ENCODE measurements around the gene CCDC34. TPM values are rescaled to one million over a fixed set of nuclear protein-coding genes. Genes with fewer than 3 reads are reported as not detected.

The CCDC34 gene
- total RNA-seq, 1 donor from 2014 or later = 4.3 TPM

DNA sequence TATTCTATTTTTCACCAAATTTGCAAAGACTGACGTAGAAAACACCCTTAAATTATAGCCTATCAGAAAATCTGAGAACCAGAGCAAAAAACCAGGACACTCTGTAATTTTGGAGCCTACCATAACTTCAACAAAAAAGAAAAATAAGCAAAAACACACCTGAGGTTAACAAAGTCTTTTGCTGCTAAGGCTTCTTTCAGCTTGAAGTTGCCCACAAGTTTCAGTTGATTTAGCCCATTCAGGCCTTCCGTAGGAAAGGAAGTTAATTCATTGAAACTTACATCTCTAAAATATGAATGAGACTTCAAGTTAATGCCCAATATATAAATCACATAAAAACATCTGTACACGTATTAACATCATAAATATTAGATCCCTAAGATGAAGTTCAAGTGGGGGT is 10.4 kb upstream of the CCDC34 start:
- no peak overlapping the region for H3K27ac Mint-ChIP-seq (ENCODE audit: unreplicated experiment)
- no peaks in the 10 kb centered on the region for H3K27me3 Mint-ChIP-seq (ENCODE audit: low read depth)
- H3K36me3 Mint-ChIP-seq (ENCODE audit: low read depth) = peaks cover 11% of the 10 kb centered on the region
- H3K4me1 Mint-ChIP-seq (ENCODE audit: low read depth) = no peaks in the 10 kb centered on the region
- DNase-seq (ENCODE audit: low spot score) = no peak
- TF ChIP-seq, protein P1, sequence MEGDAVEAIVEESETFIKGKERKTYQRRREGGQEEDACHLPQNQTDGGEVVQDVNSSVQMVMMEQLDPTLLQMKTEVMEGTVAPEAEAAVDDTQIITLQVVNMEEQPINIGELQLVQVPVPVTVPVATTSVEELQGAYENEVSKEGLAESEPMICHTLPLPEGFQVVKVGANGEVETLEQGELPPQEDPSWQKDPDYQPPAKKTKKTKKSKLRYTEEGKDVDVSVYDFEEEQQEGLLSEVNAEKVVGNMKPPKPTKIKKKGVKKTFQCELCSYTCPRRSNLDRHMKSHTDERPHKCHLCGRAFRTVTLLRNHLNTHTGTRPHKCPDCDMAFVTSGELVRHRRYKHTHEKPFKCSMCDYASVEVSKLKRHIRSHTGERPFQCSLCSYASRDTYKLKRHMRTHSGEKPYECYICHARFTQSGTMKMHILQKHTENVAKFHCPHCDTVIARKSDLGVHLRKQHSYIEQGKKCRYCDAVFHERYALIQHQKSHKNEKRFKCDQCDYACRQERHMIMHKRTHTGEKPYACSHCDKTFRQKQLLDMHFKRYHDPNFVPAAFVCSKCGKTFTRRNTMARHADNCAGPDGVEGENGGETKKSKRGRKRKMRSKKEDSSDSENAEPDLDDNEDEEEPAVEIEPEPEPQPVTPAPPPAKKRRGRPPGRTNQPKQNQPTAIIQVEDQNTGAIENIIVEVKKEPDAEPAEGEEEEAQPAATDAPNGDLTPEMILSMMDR (IDR thresholded peaks at IDR 0.05) = no peak
- no peak overlapping the region for H3K4me3 Mint-ChIP-seq (ENCODE audit: unreplicated experiment)
- no peaks in the 10 kb centered on the region for H3K9me3 Mint-ChIP-seq (ENCODE audit: low read depth)

DNA sequence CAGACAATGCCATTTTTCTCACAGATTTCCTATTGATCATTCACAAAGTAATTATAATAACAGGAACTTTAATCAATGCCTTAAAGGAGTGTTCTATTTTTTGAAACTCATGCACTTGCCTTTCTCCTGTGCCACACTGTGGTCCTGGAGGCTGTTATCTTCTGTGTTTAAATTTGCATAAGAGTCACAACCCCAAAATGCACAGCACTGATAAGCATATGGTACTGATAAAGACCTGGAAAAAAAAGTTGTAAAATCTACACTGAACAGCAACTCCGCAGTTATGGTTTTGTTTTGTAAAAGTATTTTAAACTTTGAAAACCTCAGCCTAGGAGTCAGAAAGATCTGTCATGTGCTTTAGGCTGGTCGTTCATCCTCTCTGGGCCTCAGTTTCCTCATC is 9.1 kb upstream of the CCDC34 start:
- Mint-ChIP-seq H3K9me3 (ENCODE audit: low read depth) (no peaks in the 10 kb centered on the region), H3K27ac (ENCODE audit: unreplicated experiment) (no peak overlapping the region), H3K36me3 (ENCODE audit: low read depth) (peaks cover 9% of the 10 kb centered on the region), H3K27me3 (ENCODE audit: low read depth) (no peaks in the 10 kb centered on the region), H3K4me1 (ENCODE audit: low read depth) (no peaks in the 10 kb centered on the region), H3K4me3 (ENCODE audit: unreplicated experiment) (no peak overlapping the region)
- TF ChIP-seq, protein P1 (IDR thresholded peaks at IDR 0.05) = no peak
- no peak for DNase-seq (ENCODE audit: low spot score)

DNA sequence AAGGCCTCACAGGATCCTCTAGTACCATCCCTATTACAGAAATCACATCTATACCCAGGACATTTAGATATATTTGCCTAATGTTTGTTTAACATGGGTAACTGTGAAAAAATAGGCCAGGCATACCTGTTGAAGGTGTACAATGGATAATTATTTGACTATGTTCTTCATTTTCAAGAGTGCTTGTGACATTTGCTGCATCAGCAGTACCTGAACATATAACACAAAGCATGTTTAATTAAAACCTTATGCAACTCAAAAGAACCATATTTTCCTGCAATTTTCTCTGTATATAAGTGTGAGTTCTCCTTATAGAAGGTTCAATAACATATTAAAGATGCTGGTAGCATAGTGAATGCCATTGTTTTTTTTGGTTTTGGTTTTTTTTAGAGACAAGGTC is 8.5 kb upstream of the CCDC34 start:
- no peak overlapping the region for H3K27ac Mint-ChIP-seq (ENCODE audit: unreplicated experiment)
- no peak overlapping the region for H3K4me3 Mint-ChIP-seq (ENCODE audit: unreplicated experiment)
- H3K36me3 Mint-ChIP-seq (ENCODE audit: low read depth) = peaks cover 9% of the 10 kb centered on the region
- no peak for DNase-seq (ENCODE audit: low spot score)
- no peaks in the 10 kb centered on the region for H3K9me3 Mint-ChIP-seq (ENCODE audit: low read depth)
- TF ChIP-seq, protein P1 (IDR thresholded peaks at IDR 0.05) = no peak
- no peaks in the 10 kb centered on the region for H3K27me3 Mint-ChIP-seq (ENCODE audit: low read depth)
- H3K4me1 Mint-ChIP-seq (ENCODE audit: low read depth) = no peaks in the 10 kb centered on the region

DNA sequence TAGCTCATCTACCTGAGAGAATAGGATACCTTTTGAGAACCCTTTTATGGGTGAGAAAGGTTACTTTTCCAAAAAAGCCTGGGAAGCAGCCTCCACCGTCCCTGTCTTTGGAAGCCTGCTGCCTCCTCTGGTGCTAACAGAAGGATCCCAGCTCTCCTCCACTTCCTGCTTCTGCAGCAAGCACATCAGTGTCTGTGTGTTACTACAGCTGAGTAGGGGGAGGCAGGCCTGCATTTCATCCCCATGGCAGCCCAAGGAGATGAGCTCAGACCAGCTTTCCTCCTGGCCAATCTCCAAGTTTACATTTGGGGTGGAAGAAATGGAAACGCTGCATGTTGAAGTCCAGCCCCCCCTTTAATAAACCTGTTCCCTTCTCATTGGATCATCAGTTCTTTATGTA is 7.4 kb upstream of the CCDC34 start:
- no peaks in the 10 kb centered on the region for H3K27me3 Mint-ChIP-seq (ENCODE audit: low read depth)

DNA sequence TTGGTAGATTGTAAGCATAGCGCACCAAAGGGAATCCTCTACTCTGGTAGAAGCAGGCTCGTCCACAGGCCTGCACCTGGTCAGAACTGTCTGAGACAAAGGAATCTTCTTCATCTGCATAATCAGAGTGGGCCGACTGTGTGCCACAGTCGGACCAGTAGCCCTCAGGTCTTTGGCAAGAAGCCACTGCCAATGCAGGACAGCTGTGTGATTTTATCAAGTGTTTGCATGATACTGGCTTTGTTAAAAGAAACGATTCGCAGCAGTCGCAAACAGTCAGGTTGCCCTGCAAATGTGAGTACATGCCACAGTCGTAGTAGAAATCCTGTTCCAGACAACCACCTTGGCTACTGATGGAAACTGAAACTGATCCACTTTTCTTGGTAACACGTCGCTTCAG is 4.9 kb upstream of the CCDC34 start:
- no peak for DNase-seq (ENCODE audit: low spot score)
- H3K27me3 Mint-ChIP-seq (ENCODE audit: low read depth) = no peaks in the 10 kb centered on the region
- no peak overlapping the region for H3K4me3 Mint-ChIP-seq (ENCODE audit: unreplicated experiment)
- no peak overlapping the region for H3K27ac Mint-ChIP-seq (ENCODE audit: unreplicated experiment)
- TF ChIP-seq, protein P1 (IDR thresholded peaks at IDR 0.05) = no peak
- peaks cover 9% of the 10 kb centered on the region for H3K4me1 Mint-ChIP-seq (ENCODE audit: low read depth)
- H3K9me3 Mint-ChIP-seq (ENCODE audit: low read depth) = no peaks in the 10 kb centered on the region
- peaks cover 7% of the 10 kb centered on the region for H3K36me3 Mint-ChIP-seq (ENCODE audit: low read depth)

More for the DNA sequence above, 7.4 kb upstream of the CCDC34 start:
- Mint-ChIP-seq H3K36me3 (ENCODE audit: low read depth) (peaks cover 9% of the 10 kb centered on the region), H3K4me1 (ENCODE audit: low read depth) (no peaks in the 10 kb centered on the region), H3K9me3 (ENCODE audit: low read depth) (no peaks in the 10 kb centered on the region), H3K4me3 (ENCODE audit: unreplicated experiment) (no peak overlapping the region), H3K27ac (ENCODE audit: unreplicated experiment) (no peak overlapping the region)
- TF ChIP-seq, protein P1 (IDR thresholded peaks at IDR 0.05) = no peak
- DNase-seq (ENCODE audit: low spot score) = no peak
